Measurements from ENCODE around the gene FA2H. TPM values are rescaled to one million over a fixed set of nuclear protein-coding genes. Genes with fewer than 3 reads are reported as not detected.

Gene FA2H
- total and polyA plus RNA-seq, 2 experiments from 2014 or later = 5.7 to 6.3 TPM

DNA sequence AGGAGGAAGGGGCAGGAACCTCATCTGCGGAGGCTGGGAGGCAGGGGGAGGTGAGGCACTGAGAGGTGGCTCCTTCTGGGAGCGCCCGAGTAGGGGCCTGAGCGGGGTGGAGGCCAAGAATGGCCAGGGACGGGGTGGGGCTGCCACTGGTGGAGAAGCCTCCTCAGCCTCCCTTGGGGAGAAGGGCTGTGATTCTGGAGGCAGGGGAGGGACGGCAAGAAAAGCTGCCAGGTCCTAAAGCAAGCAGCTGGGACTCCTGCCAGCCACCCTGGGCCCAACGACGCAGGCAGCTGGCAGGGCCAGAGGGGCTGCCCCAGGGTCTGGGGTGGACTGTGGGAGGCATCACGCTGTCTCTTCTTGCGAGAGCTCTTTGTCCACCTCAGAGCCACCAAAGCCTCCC, 61.3 kb downstream of the FA2H start:
- H3K27ac ChIP-seq (ENCODE audit: low read depth) = no peak overlapping the region
- H3K27me3 ChIP-seq (ENCODE audit: insufficient read depth) = no peaks in the 10 kb centered on the region
- ATAC-seq (no peak), DNase-seq (ENCODE audit: low spot score) (no peak)
- H3K27ac Mint-ChIP-seq = no peak overlapping the region
- H3K79me2 ChIP-seq (replicated peaks; ENCODE audit: insufficient read depth) = no peaks in the 10 kb centered on the region
- H3K27me3 Mint-ChIP-seq (ENCODE audit: insufficient read depth, low read depth, poor library complexity) = peaks cover 18% of the 10 kb centered on the region
- H3K4me3 ChIP-seq = no peak overlapping the region
- H3K9me3 Mint-ChIP-seq = no peaks in the 10 kb centered on the region; the same call in 2 of the 3 replicates
- H3F3A ChIP-seq (replicated peaks; ENCODE audit: low read depth) = no peaks in the 10 kb centered on the region
- H2AFZ ChIP-seq = no peak overlapping the region
- TF ChIP-seq EZH2phosphoT487 (IDR thresholded peaks at IDR 0.05; ENCODE audit: unreplicated experiment) = no peak
- TF ChIP-seq CREB1 (CRISPR knock-in tag; IDR thresholded peaks at IDR 0.05; ENCODE audit: low read depth) = no peak
- TF ChIP-seq, protein P1, sequence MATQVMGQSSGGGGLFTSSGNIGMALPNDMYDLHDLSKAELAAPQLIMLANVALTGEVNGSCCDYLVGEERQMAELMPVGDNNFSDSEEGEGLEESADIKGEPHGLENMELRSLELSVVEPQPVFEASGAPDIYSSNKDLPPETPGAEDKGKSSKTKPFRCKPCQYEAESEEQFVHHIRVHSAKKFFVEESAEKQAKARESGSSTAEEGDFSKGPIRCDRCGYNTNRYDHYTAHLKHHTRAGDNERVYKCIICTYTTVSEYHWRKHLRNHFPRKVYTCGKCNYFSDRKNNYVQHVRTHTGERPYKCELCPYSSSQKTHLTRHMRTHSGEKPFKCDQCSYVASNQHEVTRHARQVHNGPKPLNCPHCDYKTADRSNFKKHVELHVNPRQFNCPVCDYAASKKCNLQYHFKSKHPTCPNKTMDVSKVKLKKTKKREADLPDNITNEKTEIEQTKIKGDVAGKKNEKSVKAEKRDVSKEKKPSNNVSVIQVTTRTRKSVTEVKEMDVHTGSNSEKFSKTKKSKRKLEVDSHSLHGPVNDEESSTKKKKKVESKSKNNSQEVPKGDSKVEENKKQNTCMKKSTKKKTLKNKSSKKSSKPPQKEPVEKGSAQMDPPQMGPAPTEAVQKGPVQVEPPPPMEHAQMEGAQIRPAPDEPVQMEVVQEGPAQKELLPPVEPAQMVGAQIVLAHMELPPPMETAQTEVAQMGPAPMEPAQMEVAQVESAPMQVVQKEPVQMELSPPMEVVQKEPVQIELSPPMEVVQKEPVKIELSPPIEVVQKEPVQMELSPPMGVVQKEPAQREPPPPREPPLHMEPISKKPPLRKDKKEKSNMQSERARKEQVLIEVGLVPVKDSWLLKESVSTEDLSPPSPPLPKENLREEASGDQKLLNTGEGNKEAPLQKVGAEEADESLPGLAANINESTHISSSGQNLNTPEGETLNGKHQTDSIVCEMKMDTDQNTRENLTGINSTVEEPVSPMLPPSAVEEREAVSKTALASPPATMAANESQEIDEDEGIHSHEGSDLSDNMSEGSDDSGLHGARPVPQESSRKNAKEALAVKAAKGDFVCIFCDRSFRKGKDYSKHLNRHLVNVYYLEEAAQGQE (IDR thresholded peaks at IDR 0.05; ENCODE audit: unreplicated experiment) = no peak
- TF ChIP-seq, protein P2, sequence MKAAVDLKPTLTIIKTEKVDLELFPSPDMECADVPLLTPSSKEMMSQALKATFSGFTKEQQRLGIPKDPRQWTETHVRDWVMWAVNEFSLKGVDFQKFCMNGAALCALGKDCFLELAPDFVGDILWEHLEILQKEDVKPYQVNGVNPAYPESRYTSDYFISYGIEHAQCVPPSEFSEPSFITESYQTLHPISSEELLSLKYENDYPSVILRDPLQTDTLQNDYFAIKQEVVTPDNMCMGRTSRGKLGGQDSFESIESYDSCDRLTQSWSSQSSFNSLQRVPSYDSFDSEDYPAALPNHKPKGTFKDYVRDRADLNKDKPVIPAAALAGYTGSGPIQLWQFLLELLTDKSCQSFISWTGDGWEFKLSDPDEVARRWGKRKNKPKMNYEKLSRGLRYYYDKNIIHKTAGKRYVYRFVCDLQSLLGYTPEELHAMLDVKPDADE (IDR thresholded peaks at IDR 0.05) = no peak
- TF ChIP-seq NANOG (IDR thresholded peaks at IDR 0.05; ENCODE audit: borderline replicate concordance) = no peak
- TF ChIP-seq, protein P3, sequence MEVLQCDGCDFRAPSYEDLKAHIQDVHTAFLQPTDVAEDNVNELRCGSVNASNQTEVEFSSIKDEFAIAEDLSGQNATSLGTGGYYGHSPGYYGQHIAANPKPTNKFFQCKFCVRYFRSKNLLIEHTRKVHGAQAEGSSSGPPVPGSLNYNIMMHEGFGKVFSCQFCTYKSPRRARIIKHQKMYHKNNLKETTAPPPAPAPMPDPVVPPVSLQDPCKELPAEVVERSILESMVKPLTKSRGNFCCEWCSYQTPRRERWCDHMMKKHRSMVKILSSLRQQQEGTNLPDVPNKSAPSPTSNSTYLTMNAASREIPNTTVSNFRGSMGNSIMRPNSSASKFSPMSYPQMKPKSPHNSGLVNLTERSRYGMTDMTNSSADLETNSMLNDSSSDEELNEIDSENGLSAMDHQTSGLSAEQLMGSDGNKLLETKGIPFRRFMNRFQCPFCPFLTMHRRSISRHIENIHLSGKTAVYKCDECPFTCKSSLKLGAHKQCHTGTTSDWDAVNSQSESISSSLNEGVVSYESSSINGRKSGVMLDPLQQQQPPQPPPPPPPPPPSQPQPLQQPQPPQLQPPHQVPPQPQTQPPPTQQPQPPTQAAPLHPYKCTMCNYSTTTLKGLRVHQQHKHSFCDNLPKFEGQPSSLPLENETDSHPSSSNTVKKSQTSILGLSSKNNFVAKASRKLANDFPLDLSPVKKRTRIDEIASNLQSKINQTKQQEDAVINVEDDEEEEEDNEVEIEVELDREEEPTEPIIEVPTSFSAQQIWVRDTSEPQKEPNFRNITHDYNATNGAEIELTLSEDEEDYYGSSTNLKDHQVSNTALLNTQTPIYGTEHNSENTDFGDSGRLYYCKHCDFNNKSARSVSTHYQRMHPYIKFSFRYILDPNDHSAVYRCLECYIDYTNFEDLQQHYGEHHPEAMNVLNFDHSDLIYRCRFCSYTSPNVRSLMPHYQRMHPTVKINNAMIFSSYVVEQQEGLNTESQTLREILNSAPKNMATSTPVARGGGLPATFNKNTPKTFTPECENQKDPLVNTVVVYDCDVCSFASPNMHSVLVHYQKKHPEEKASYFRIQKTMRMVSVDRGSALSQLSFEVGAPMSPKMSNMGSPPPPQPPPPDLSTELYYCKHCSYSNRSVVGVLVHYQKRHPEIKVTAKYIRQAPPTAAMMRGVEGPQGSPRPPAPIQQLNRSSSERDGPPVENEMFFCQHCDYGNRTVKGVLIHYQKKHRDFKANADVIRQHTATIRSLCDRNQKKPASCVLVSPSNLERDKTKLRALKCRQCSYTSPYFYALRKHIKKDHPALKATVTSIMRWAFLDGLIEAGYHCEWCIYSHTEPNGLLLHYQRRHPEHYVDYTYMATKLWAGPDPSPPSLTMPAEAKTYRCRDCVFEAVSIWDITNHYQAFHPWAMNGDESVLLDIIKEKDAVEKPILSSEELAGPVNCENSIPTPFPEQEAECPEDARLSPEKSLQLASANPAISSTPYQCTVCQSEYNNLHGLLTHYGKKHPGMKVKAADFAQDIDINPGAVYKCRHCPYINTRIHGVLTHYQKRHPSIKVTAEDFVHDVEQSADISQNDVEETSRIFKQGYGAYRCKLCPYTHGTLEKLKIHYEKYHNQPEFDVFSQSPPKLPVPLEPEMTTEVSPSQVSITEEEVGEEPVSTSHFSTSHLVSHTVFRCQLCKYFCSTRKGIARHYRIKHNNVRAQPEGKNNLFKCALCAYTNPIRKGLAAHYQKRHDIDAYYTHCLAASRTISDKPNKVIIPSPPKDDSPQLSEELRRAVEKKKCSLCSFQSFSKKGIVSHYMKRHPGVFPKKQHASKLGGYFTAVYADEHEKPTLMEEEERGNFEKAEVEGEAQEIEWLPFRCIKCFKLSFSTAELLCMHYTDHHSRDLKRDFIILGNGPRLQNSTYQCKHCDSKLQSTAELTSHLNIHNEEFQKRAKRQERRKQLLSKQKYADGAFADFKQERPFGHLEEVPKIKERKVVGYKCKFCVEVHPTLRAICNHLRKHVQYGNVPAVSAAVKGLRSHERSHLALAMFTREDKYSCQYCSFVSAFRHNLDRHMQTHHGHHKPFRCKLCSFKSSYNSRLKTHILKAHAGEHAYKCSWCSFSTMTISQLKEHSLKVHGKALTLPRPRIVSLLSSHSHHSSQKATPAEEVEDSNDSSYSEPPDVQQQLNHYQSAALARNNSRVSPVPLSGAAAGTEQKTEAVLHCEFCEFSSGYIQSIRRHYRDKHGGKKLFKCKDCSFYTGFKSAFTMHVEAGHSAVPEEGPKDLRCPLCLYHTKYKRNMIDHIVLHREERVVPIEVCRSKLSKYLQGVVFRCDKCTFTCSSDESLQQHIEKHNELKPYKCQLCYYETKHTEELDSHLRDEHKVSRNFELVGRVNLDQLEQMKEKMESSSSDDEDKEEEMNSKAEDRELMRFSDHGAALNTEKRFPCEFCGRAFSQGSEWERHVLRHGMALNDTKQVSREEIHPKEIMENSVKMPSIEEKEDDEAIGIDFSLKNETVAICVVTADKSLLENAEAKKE (CRISPR knock-in tag; IDR thresholded peaks at IDR 0.05) = no peak
- no peak for TF ChIP-seq STAT1 (IDR thresholded peaks at IDR 0.05; ENCODE audit: unreplicated experiment)
- no peaks in the 10 kb centered on the region; the same call in 1 of the 3 replicates for H3K4me1 Mint-ChIP-seq
- no peaks in the 10 kb centered on the region for H3K9me2 ChIP-seq (ENCODE audit: insufficient read depth)
- H3K36me3 ChIP-seq (ENCODE audit: insufficient read depth) = no peaks in the 10 kb centered on the region
- no peaks in the 10 kb centered on the region for H3K4me1 ChIP-seq (ENCODE audit: insufficient read depth)
- H3K4me2 ChIP-seq = no peak overlapping the region
- no peaks in the 10 kb centered on the region for H3K36me3 Mint-ChIP-seq (ENCODE audit: low read depth)
- H4K20me1 ChIP-seq (replicated peaks; ENCODE audit: insufficient read depth) = no peaks in the 10 kb centered on the region
- no peak overlapping the region for H3K4me3 Mint-ChIP-seq

All from GM23338 (cell line).